Sigmoid colon (tissue), 4 donors: ENCODE measurements around the gene TMED6.

Experiments used
- EP300 ChIP-seq, 4 donors: sonication (generic); formaldehyde crosslinking; IDR thresholded peaks; one replicate each; pipeline ENCODE4 v1.6.1; 2017; ENCODE audit warnings: antibody characterized with exemption in 4 of 4
- TF ChIP-seq, protein P1 (sequence below), 4 experiments: fragments of 450-650 bp in 3 of 4; fragments of 200-600 bp in 1 of 4; IDR thresholded peaks; one replicate each; pipeline ENCODE4 v1.5.1; 2016 to 2019; ENCODE audit warnings: antibody characterized with exemption in 4 of 4, mild to moderate bottlenecking in 3 of 4, moderate library complexity in 2 of 4

DNA sequence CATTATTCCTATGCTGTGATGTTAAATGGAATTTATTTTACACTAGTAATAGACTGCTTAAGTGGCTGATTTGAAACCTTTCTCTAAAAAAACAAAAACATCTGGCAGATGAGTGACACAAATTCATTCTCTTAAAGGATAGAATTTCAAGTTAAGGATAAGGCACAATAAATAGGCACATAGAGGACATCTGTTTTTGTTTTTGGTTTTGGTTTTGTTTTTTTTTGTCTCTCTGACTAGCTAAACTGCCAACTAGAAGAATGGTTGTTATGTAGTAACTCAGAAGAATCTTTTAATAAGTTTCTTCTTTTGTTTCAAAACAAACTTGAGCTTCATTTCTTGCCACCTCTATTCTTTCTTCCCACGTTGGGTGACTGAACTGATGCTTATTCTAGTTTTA is 45.6 kb downstream of the TMED6 start:
- TF ChIP-seq, protein P1, sequence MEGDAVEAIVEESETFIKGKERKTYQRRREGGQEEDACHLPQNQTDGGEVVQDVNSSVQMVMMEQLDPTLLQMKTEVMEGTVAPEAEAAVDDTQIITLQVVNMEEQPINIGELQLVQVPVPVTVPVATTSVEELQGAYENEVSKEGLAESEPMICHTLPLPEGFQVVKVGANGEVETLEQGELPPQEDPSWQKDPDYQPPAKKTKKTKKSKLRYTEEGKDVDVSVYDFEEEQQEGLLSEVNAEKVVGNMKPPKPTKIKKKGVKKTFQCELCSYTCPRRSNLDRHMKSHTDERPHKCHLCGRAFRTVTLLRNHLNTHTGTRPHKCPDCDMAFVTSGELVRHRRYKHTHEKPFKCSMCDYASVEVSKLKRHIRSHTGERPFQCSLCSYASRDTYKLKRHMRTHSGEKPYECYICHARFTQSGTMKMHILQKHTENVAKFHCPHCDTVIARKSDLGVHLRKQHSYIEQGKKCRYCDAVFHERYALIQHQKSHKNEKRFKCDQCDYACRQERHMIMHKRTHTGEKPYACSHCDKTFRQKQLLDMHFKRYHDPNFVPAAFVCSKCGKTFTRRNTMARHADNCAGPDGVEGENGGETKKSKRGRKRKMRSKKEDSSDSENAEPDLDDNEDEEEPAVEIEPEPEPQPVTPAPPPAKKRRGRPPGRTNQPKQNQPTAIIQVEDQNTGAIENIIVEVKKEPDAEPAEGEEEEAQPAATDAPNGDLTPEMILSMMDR (IDR thresholded peaks at IDR 0.05) = no peak
- no peak for TF ChIP-seq EP300 (IDR thresholded peaks at IDR 0.05)
